ENCODE data around the gene SPRED1. TPM values are rescaled to one million over a fixed set of nuclear protein-coding genes. Genes with fewer than 3 reads are reported as not detected.

SPRED1 gene
- total RNA-seq: 0.44 and 0.71 TPM in 2 replicates

- DNase-seq: peak; percentile 63
Measured at GRCh38 chr15:38252481-38253350, at the start of gene SPRED1. Gene SPRED1, plus strand, starts transcription at chr15:38252836. Its CDS starts 350 bp downstream, at chr15:38253186.

GRCh38 chr15:38205526-38206272 lies 46.9 kb upstream of the SPRED1 start:
- Mint-ChIP-seq H3K4me3 (no peak overlapping the region), H3K27ac (no peak overlapping the region), H3K36me3 (ENCODE audit: low read depth) (no peaks in the 10 kb centered on the region), H3K4me1 (no peaks in the 10 kb centered on the region), H3K9me3 (no peaks in the 10 kb centered on the region), H3K27me3 (peaks cover 16% of the 10 kb centered on the region)
- intact Hi-C loops (cut with micrococcal nuclease): no loop called here
- no peak for DNase-seq

More at GRCh38 chr15:38252481-38253350, at the start of gene SPRED1:
- peaks cover 20% of the 10 kb centered on the region for H3K4me1 Mint-ChIP-seq
- intact Hi-C loops (cut with micrococcal nuclease): loop anchor here (10.0 kb wide), 1 partner anchor 178 kb away; no protein-coding TSS in a partner anchor
- peak within 1 kb of the TSS; percentile 18 for H3K27ac Mint-ChIP-seq
- H3K4me3 Mint-ChIP-seq: peak within 1 kb of the TSS; percentile 87
- H3K9me3 Mint-ChIP-seq: no peaks in the 10 kb centered on the region
- H3K27me3 Mint-ChIP-seq: peaks cover 62% of the 10 kb centered on the region
- H3K36me3 Mint-ChIP-seq (ENCODE audit: low read depth): peaks cover 3% of the 10 kb centered on the region

- Mint-ChIP-seq H3K27ac (no peak overlapping the region), H3K36me3 (ENCODE audit: low read depth) (no peaks in the 10 kb centered on the region), H3K9me3 (no peaks in the 10 kb centered on the region), H3K4me3 (no peak overlapping the region), H3K27me3 (peaks cover 20% of the 10 kb centered on the region), H3K4me1 (no peaks in the 10 kb centered on the region)
- no peak for DNase-seq
- intact Hi-C loops (cut with micrococcal nuclease): no loop called here
Measured at GRCh38 chr15:38207621-38208020, 45.0 kb upstream of the SPRED1 start.

DNA sequence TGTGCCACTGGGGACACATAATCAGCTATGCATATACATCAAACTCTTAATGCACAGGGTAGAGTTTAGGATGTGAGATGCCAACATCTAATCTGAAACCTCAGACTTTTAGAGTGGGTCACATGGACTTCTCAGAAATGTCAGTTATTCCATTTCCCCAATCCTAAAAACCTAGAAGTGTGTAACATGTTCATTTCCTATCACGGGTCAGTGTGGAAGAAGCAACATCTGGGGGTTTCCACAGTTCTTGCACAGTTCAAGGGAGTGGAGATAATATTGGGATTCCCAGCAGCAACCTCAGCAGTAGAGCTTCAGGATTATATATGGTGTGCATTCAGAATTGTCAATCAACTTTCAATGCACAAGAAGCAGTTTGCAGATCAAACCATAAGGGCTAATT lies 44.4 kb upstream of the SPRED1 start:
- H3K36me3 Mint-ChIP-seq (ENCODE audit: low read depth): no peaks in the 10 kb centered on the region
- peaks cover 21% of the 10 kb centered on the region for H3K27me3 Mint-ChIP-seq
- intact Hi-C loops (cut with micrococcal nuclease): no loop called here
- no peaks in the 10 kb centered on the region for H3K9me3 Mint-ChIP-seq
- H3K27ac Mint-ChIP-seq: no peak overlapping the region
- H3K4me3 Mint-ChIP-seq: no peak overlapping the region
- H3K4me1 Mint-ChIP-seq: no peaks in the 10 kb centered on the region
- DNase-seq: no peak

- Mint-ChIP-seq H3K36me3 (ENCODE audit: low read depth) (no peaks in the 10 kb centered on the region), H3K9me3 (no peaks in the 10 kb centered on the region), H3K4me3 (no peak overlapping the region), H3K4me1 (no peaks in the 10 kb centered on the region), H3K27me3 (peaks cover 20% of the 10 kb centered on the region), H3K27ac (no peak overlapping the region)
- intact Hi-C loops (cut with micrococcal nuclease): no loop called here
- DNase-seq: no peak
Measured at GRCh38 chr15:38208779-38209178, 43.9 kb upstream of the SPRED1 start.

DNA sequence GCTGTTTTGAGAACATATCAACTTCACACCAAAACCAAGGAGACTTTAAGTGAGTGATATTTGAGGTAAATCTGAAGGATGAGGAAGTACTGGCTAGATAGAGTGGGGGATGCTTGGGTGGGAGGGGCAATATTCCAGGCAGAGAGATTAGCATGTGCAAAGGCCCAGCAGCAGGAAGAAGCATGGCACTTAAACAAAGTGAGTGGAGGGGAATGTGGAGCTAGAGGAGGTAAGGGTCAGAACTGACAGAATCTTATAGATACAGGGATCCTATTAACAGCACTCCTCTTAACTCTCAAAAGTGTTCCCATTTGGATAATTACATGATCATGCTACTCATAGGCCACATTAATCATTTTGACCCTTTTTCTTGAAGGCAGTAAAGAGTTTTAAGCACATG lies 41.4 kb upstream of the SPRED1 start:
- no peaks in the 10 kb centered on the region for H3K4me1 Mint-ChIP-seq
- peaks cover 16% of the 10 kb centered on the region for H3K27me3 Mint-ChIP-seq
- no peak overlapping the region for H3K27ac Mint-ChIP-seq
- H3K9me3 Mint-ChIP-seq: no peaks in the 10 kb centered on the region
- intact Hi-C loops (cut with micrococcal nuclease): no loop called here
- no peaks in the 10 kb centered on the region for H3K36me3 Mint-ChIP-seq (ENCODE audit: low read depth)
- DNase-seq: no peak
- H3K4me3 Mint-ChIP-seq: no peak overlapping the region

- H3K27ac Mint-ChIP-seq: no peak overlapping the region
- no peak overlapping the region for H3K4me3 Mint-ChIP-seq
Measured at GRCh38 chr15:38211811-38212210, 40.8 kb upstream of the SPRED1 start.

DNA sequence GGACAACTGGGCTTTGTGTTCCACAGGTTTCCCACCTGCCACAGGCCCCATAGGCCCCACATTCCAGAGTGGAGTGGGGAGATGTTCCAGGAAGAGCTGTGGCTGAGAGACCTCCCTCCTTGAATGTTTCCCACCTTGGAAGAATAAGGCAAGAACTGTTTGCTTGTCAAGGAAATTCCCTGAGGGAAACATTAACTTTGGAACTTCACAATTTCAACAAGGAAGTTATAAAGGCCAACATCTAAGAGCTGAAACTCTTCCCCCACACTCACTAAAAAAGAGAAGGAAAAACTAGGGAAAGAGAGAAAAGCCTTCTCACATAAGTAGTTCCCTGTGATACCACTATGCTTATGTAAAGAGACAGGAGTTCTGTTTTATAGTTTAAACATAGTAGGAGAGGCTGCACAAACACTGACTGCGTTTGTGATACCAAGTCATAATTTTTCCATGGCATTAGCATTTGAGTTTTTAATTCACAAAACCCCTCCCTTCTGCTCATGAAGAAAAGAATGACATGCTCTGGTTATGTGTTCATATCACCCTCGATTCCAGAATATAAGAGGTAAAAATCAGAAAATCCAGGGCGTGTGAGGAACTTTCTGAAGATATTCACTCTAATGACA lies 39.8 kb upstream of the SPRED1 start:
- Mint-ChIP-seq H3K4me1 (no peaks in the 10 kb centered on the region), H3K4me3 (no peak overlapping the region), H3K27me3 (peaks cover 17% of the 10 kb centered on the region), H3K9me3 (no peaks in the 10 kb centered on the region), H3K36me3 (ENCODE audit: low read depth) (no peaks in the 10 kb centered on the region), H3K27ac (no peak overlapping the region)
- DNase-seq: no peak
- intact Hi-C loops (cut with micrococcal nuclease): no loop called here

More at GRCh38 chr15:38211811-38212210, 40.8 kb upstream of the SPRED1 start:
- Mint-ChIP-seq H3K4me1 (no peaks in the 10 kb centered on the region), H3K36me3 (ENCODE audit: low read depth) (no peaks in the 10 kb centered on the region), H3K9me3 (no peaks in the 10 kb centered on the region), H3K27me3 (peaks cover 16% of the 10 kb centered on the region)
- no peak for DNase-seq
- intact Hi-C loops (cut with micrococcal nuclease): no loop called here

GRCh38 chr15:38213356-38213755 lies 39.3 kb upstream of the SPRED1 start:
- intact Hi-C loops (cut with micrococcal nuclease): no loop called here
- Mint-ChIP-seq H3K4me3 (no peak overlapping the region), H3K27me3 (peaks cover 17% of the 10 kb centered on the region), H3K4me1 (no peaks in the 10 kb centered on the region), H3K9me3 (no peaks in the 10 kb centered on the region), H3K36me3 (ENCODE audit: low read depth) (no peaks in the 10 kb centered on the region), H3K27ac (no peak overlapping the region)
- no peak for DNase-seq

- DNase-seq: no peak
- Mint-ChIP-seq H3K27me3 (peaks cover 19% of the 10 kb centered on the region), H3K4me3 (no peak overlapping the region), H3K4me1 (no peaks in the 10 kb centered on the region), H3K9me3 (no peaks in the 10 kb centered on the region), H3K36me3 (ENCODE audit: low read depth) (no peaks in the 10 kb centered on the region), H3K27ac (no peak overlapping the region)
- intact Hi-C loops (cut with micrococcal nuclease): no loop called here
Measured at GRCh38 chr15:38215707-38216106, 36.9 kb upstream of the SPRED1 start.

GRCh38 chr15:38216763-38217162 lies 35.9 kb upstream of the SPRED1 start:
- H3K27me3 Mint-ChIP-seq: peaks cover 19% of the 10 kb centered on the region
- H3K9me3 Mint-ChIP-seq: no peaks in the 10 kb centered on the region
- intact Hi-C loops (cut with micrococcal nuclease): no loop called here
- DNase-seq: no peak
- H3K27ac Mint-ChIP-seq: no peak overlapping the region
- H3K36me3 Mint-ChIP-seq (ENCODE audit: low read depth): no peaks in the 10 kb centered on the region
- H3K4me1 Mint-ChIP-seq: no peaks in the 10 kb centered on the region
- H3K4me3 Mint-ChIP-seq: no peak overlapping the region

- Mint-ChIP-seq H3K27ac (no peak overlapping the region), H3K9me3 (no peaks in the 10 kb centered on the region), H3K4me3 (no peak overlapping the region), H3K27me3 (peaks cover 18% of the 10 kb centered on the region), H3K4me1 (no peaks in the 10 kb centered on the region), H3K36me3 (ENCODE audit: low read depth) (no peaks in the 10 kb centered on the region)
- DNase-seq: no peak
- intact Hi-C loops (cut with micrococcal nuclease): no loop called here
Measured at GRCh38 chr15:38217191-38217595, 35.4 kb upstream of the SPRED1 start.

DNA sequence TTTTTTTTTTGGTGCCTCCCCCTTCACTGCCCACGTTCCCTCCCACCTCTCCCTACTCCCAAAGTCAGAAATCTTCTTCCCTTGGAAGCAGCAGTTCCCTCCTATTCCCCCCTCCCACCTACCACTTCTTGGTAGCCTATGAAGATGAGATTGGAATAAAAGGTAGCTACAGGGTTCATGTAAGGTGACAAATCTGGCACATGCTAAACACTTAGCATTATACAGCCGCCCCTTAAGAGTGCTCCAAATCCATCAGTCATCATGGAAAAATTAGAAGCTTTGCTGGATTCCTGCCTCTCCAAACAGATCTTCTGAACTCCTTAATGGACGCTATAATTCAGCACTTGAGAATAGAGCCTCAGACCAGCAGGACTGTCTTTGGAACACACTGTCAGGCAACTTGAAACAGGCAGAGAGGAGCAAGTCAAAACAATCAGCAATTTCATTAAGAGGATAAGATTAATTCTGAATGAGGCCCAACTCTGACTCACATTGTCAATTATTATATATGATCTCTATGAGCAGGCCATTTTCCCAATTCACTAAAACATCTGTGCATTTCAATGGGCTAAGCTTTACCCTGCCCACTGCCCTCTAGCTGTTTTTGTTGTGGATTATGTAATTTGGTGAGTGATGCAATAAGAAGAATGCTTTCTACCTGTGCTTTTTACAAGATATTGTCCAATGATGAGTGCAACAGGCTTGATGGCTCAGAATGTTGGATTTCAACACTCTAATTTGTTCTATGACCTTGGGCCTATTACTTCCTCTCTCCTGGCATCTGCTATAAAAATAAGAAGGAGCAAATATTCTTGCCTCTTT lies 34.6 kb upstream of the SPRED1 start:
- H3K27ac Mint-ChIP-seq: no peak overlapping the region
- no peak for DNase-seq
- H3K4me1 Mint-ChIP-seq: no peaks in the 10 kb centered on the region
- no peaks in the 10 kb centered on the region for H3K36me3 Mint-ChIP-seq (ENCODE audit: low read depth)
- H3K4me3 Mint-ChIP-seq: no peak overlapping the region
- H3K9me3 Mint-ChIP-seq: no peaks in the 10 kb centered on the region
- H3K27me3 Mint-ChIP-seq: peaks cover 13% of the 10 kb centered on the region
- intact Hi-C loops (cut with micrococcal nuclease): no loop called here
